HG02870 (cell line): ENCODE results near the gene CELF2.
"Not testable (repeated sequence)": the region's sequence is repeated elsewhere in the genome, so short reads cannot be mapped to it uniquely, and the experiment has no call there.

ENCODE experiments used
- ATAC-seq: cut with Tn5 transposase; IDR thresholded peaks from one replicate; pipeline ENCODE4 v1.9.1; 2021; ENCODE audit warnings: mild to moderate bottlenecking, moderate library complexity; ENCODE audit not compliant: unreplicated experiment

The CELF2 gene

GRCh38 chr10:11119843-11120242 lies 102.2 kb downstream of the CELF2 start:
- no peak for ATAC-seq

GRCh38 chr10:11120711-11121110 lies 103.0 kb downstream of the CELF2 start:
- no peak for ATAC-seq

GRCh38 chr10:11123892-11124291 lies 106.2 kb downstream of the CELF2 start:
- ATAC-seq: not testable (repeated sequence)

GRCh38 chr10:11125004-11125403 lies 107.3 kb downstream of the CELF2 start:
- ATAC-seq: no peak

- not testable (repeated sequence) for ATAC-seq
Observed at GRCh38 chr10:11127017-11127416, 109.3 kb downstream of the CELF2 start.

GRCh38 chr10:11131112-11131639 lies 113.5 kb downstream of the CELF2 start:
- ATAC-seq: no peak

- ATAC-seq: no peak
Observed at GRCh38 chr10:11134411-11134810, 116.7 kb downstream of the CELF2 start.

- ATAC-seq: no peak
Observed at GRCh38 chr10:11135709-11136108, 118.0 kb downstream of the CELF2 start.

GRCh38 chr10:11138314-11139033 lies 120.8 kb downstream of the CELF2 start:
- ATAC-seq: no peak

GRCh38 chr10:11140963-11141362 lies 123.3 kb downstream of the CELF2 start:
- ATAC-seq: no peak

GRCh38 chr10:11141571-11142091 lies 124.0 kb downstream of the CELF2 start:
- ATAC-seq: no peak

GRCh38 chr10:11142777-11143176 lies 125.1 kb downstream of the CELF2 start:
- ATAC-seq: no peak

- ATAC-seq: no peak
Observed at GRCh38 chr10:11143242-11143641, 125.6 kb downstream of the CELF2 start.

- ATAC-seq: peak; percentile 12
Observed at GRCh38 chr10:11144626-11145494, 127.2 kb downstream of the CELF2 start.

GRCh38 chr10:11145495-11145855 lies 127.8 kb downstream of the CELF2 start:
- ATAC-seq: peak; percentile 88

GRCh38 chr10:11146402-11147171 lies 128.9 kb downstream of the CELF2 start:
- no peak for ATAC-seq

GRCh38 chr10:11147722-11148121 lies 130.1 kb downstream of the CELF2 start:
- no peak for ATAC-seq

- no peak for ATAC-seq
Observed at GRCh38 chr10:11148142-11149028, 130.7 kb downstream of the CELF2 start.

- no peak for ATAC-seq
Observed at GRCh38 chr10:11149807-11150141, 132.1 kb downstream of the CELF2 start.

- ATAC-seq: no peak
Observed at GRCh38 chr10:11150231-11150731, 132.6 kb downstream of the CELF2 start.
